ENCODE data around the gene SPRYD4.

DNA sequence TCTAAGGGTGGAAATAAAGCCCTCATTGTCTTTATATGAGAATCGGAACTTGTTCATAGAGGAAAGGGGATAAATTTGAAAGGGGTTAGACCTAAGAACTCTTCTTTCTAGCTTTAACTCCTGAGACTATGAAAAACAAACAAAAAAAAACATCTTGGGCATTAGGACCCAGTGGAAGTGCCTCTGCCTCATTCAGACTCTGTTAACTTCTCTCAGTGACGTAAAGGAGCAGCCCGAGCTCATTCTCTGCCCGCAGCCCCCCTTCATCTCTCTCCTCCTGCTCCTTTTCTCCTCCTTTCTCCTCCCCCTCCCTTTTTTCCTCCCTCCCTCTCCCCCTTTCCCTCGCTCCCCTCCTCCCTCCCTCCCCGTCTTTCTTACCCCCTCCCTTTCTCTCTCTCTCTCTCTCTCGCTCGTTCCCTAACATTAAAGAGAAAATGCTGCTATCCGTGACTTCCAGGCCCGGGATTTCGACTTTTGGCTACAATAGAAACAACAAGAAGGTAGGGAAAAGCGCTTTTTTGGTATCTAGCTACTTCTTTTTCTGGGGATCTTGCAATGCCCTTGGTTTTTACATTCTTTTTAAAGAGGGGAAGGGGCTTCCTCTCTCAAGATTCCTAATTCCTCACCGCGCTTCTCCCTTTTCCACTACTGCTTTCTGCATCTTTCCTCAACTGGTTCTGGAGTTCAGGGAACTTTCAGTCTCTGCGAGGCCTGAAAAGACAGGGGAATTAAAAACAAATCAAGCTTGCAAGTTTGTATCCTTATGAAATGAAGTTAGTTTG lies 53.4 kb downstream of the SPRYD4 start, which contains the start of gene RBMS2:
- TF ChIP-seq RCOR1 (conservative IDR thresholded peaks at IDR 0.05; ENCODE audit: low read depth, low read length) (no peak), RFX5 (IDR thresholded peaks at IDR 0.05; ENCODE audit: low read depth, low read length) (no peak), POLR2A (IDR thresholded peaks at IDR 0.05; ENCODE audit: low read depth, low read length) (no peak), ZNF207 (IDR thresholded peaks at IDR 0.05; ENCODE audit: borderline replicate concordance) (no peak), HDGF (IDR thresholded peaks at IDR 0.05) (no peak), YY1 (IDR thresholded peaks at IDR 0.05; ENCODE audit: low read depth, low read length) (no peak), ETV6 (conservative IDR thresholded peaks at IDR 0.05 in 1 of 2, IDR thresholded peaks at IDR 0.05 in 1 of 2; ENCODE audit: borderline replicate concordance in 1 of 2, low read depth in 1 of 2) (no peak), SP1 (IDR thresholded peaks at IDR 0.05; ENCODE audit: low read depth, low read length) (no peak), USF2 (IDR thresholded peaks at IDR 0.05; ENCODE audit: borderline replicate concordance, low read depth, low read length) (no peak), NRF1 (conservative IDR thresholded peaks at IDR 0.05; ENCODE audit: low read depth, low read length) (no peak), SMAD5 (IDR thresholded peaks at IDR 0.05; ENCODE audit: low read depth) (no peak)
- TF ChIP-seq, protein P1, sequence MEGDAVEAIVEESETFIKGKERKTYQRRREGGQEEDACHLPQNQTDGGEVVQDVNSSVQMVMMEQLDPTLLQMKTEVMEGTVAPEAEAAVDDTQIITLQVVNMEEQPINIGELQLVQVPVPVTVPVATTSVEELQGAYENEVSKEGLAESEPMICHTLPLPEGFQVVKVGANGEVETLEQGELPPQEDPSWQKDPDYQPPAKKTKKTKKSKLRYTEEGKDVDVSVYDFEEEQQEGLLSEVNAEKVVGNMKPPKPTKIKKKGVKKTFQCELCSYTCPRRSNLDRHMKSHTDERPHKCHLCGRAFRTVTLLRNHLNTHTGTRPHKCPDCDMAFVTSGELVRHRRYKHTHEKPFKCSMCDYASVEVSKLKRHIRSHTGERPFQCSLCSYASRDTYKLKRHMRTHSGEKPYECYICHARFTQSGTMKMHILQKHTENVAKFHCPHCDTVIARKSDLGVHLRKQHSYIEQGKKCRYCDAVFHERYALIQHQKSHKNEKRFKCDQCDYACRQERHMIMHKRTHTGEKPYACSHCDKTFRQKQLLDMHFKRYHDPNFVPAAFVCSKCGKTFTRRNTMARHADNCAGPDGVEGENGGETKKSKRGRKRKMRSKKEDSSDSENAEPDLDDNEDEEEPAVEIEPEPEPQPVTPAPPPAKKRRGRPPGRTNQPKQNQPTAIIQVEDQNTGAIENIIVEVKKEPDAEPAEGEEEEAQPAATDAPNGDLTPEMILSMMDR (IDR thresholded peaks at IDR 0.05 in 2 of 3, conservative IDR thresholded peaks at IDR 0.05 in 1 of 3; ENCODE audit: control insufficient read depth in 2 of 3, extremely low read depth in 1 of 3, insufficient read depth in 1 of 3, low read depth in 3 of 3, low read length in 3 of 3): no peak
- TF ChIP-seq, protein P2, sequence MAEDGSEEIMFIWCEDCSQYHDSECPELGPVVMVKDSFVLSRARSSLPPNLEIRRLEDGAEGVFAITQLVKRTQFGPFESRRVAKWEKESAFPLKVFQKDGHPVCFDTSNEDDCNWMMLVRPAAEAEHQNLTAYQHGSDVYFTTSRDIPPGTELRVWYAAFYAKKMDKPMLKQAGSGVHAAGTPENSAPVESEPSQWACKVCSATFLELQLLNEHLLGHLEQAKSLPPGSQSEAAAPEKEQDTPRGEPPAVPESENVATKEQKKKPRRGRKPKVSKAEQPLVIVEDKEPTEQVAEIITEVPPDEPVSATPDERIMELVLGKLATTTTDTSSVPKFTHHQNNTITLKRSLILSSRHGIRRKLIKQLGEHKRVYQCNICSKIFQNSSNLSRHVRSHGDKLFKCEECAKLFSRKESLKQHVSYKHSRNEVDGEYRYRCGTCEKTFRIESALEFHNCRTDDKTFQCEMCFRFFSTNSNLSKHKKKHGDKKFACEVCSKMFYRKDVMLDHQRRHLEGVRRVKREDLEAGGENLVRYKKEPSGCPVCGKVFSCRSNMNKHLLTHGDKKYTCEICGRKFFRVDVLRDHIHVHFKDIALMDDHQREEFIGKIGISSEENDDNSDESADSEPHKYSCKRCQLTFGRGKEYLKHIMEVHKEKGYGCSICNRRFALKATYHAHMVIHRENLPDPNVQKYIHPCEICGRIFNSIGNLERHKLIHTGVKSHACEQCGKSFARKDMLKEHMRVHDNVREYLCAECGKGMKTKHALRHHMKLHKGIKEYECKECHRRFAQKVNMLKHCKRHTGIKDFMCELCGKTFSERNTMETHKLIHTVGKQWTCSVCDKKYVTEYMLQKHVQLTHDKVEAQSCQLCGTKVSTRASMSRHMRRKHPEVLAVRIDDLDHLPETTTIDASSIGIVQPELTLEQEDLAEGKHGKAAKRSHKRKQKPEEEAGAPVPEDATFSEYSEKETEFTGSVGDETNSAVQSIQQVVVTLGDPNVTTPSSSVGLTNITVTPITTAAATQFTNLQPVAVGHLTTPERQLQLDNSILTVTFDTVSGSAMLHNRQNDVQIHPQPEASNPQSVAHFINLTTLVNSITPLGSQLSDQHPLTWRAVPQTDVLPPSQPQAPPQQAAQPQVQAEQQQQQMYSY (CRISPR knock-in tag; IDR thresholded peaks at IDR 0.05): no peak
